Endothelial cell of umbilical vein (primary cell): Measurements from ENCODE around the gene TESK2. TPM values are rescaled to one million over a fixed set of nuclear protein-coding genes. Genes with fewer than 3 reads are reported as not detected.

Experiments used
- BruUV-seq: library from RNA; stranded (reverse); fragments of 400-500 nt; replicated peaks from 2 replicates; lab custom pipeline; 2021; lab: Mats Ljungman, UMichigan
- CTCF ChIA-PET: fragments of 300-600, 350-600 bp; sonication (Branson Sonifier 250); formaldehyde crosslinking; loops from one replicate; lab custom pipeline; 2021; ENCODE audit warnings: antibody characterized with exemption, inconsistent platforms; lab: Charles Lee
- POLR2A ChIA-PET: fragments of 300-600, 350-600 bp; sonication (Branson Sonifier 250); formaldehyde crosslinking; loops from one replicate; lab custom pipeline; 2021; ENCODE audit warnings: antibody characterized with exemption, inconsistent platforms; lab: Charles Lee
- DNase-seq: peaks from one replicate; pipeline ENCODE4 v3.0.0-alpha.2; 2011; ENCODE audit warnings: low read depth, low spot score
- FAIRE-seq: peaks from 2 replicates; lab custom pipeline; 2011; peaks lifted over from hg19 to GRCh38; lab: Jason Lieb, UNC
- H2AFZ ChIP-seq: 2 replicates; pipeline ENCODE4 v1.6.0; 2012; ENCODE audit warnings: low read depth, low read length, control low read depth, inconsistent platforms
- H3K27ac ChIP-seq: 2 replicates; pipeline ENCODE4 v1.5.1; 2011; ENCODE audit warnings: low read depth, mild to moderate bottlenecking, control low read depth, low read length, moderate library complexity; ENCODE audit not compliant: insufficient read depth
- H3K27me3 ChIP-seq, 2 experiments: 2 replicates each; pipeline versions ENCODE4 v1.6.0 to v1.6.1; 2011; ENCODE audit warnings: low read length in 2 of 2, mixed read lengths in 1 of 2; ENCODE audit not compliant: control insufficient read depth in 2 of 2, insufficient read depth in 2 of 2
- H3K36me3 ChIP-seq, 2 experiments: 2 replicates in 1 of 2; 3 replicates in 1 of 2; pipeline ENCODE4 v1.5.1; 2011; ENCODE audit warnings: low read length in 2 of 2, mild to moderate bottlenecking in 1 of 2, moderate library complexity in 1 of 2; ENCODE audit not compliant: control insufficient read depth in 2 of 2, insufficient read depth in 2 of 2; ENCODE audit errors: extremely low read depth in 1 of 2
- H3K4me1 ChIP-seq: 3 replicates; pipeline ENCODE4 v1.5.1; 2011; ENCODE audit warnings: mild to moderate bottlenecking, low read length; ENCODE audit not compliant: control insufficient read depth, insufficient read depth; ENCODE audit errors: extremely low read depth
- H3K4me2 ChIP-seq: 2 replicates; pipeline ENCODE4 v1.6.1; 2011; ENCODE audit warnings: low read length, control low read depth, mixed read lengths; ENCODE audit not compliant: insufficient read depth
- H3K4me3 ChIP-seq, 3 experiments: fragments of 200-600 bp in 1 of 3; sonication (generic), shearing (Covaris generic) in 1 of 3; replicated peaks in 1 of 3; 2 replicates each; pipeline ENCODE4 v1.5.1; 2011 to 2016; ENCODE audit warnings: control low read depth in 3 of 3, low read length in 3 of 3, mild to moderate bottlenecking in 2 of 3, inconsistent platforms in 1 of 3, low read depth in 1 of 3, moderate library complexity in 1 of 3; ENCODE audit not compliant: insufficient read depth in 1 of 3
- H3K79me2 ChIP-seq: 2 replicates; pipeline ENCODE4 v1.6.0; 2012; ENCODE audit warnings: low read length, inconsistent platforms; ENCODE audit not compliant: control insufficient read depth, insufficient read depth
- H3K9ac ChIP-seq: replicated peaks from 2 replicates; pipeline ENCODE3; 2011; ENCODE audit warnings: low read length, control low read depth; ENCODE audit not compliant: insufficient read depth; ENCODE audit errors: extremely low read depth
- H3K9me1 ChIP-seq: replicated peaks from 3 replicates; pipeline ENCODE4 v1.6.0; 2011; ENCODE audit warnings: mild to moderate bottlenecking, low read length; ENCODE audit not compliant: control insufficient read depth, insufficient read depth; ENCODE audit errors: extremely low read depth
- H3K9me3 ChIP-seq: replicated peaks from 2 replicates; pipeline ENCODE4 v1.5.1; 2012; ENCODE audit warnings: low read length, inconsistent platforms; ENCODE audit not compliant: control insufficient read depth, insufficient read depth
- H4K20me1 ChIP-seq: replicated peaks from 2 replicates; pipeline ENCODE3; 2011; ENCODE audit warnings: mild to moderate bottlenecking, low read length; ENCODE audit not compliant: control insufficient read depth, insufficient read depth; ENCODE audit errors: extremely low read depth
- EZH2 ChIP-seq: IDR thresholded peaks from 2 replicates; pipeline ENCODE4 v1.6.1; 2012; ENCODE audit warnings: borderline replicate concordance, low read depth, mild to moderate bottlenecking, moderate library complexity, low read length, inconsistent platforms; ENCODE audit not compliant: severe bottlenecking
- FOS ChIP-seq: IDR thresholded peaks from 2 replicates; pipeline ENCODE4 v1.6.1; 2011; ENCODE audit warnings: mild to moderate bottlenecking, low read length, moderate library complexity, borderline replicate concordance; ENCODE audit not compliant: insufficient read depth
- GATA2 ChIP-seq: IDR thresholded peaks from 2 replicates; pipeline ENCODE4 v1.7.0; 2011; ENCODE audit warnings: low read depth, mild to moderate bottlenecking, moderate library complexity, mixed read lengths, low read length; ENCODE audit not compliant: insufficient read length, insufficient read depth
- JUN ChIP-seq: IDR thresholded peaks from 2 replicates; pipeline ENCODE4 v1.6.1; 2011; ENCODE audit warnings: borderline replicate concordance, low read depth; ENCODE audit not compliant: insufficient read length, insufficient read depth
- MAX ChIP-seq: IDR thresholded peaks from 2 replicates; pipeline ENCODE4 v1.6.1; 2011; ENCODE audit not compliant: insufficient read depth, insufficient read length
- MYC ChIP-seq: IDR thresholded peaks from one replicate; pipeline ENCODE4 v1.6.1; 2011; ENCODE audit warnings: mild to moderate bottlenecking, low read depth, low read length
- POLR2A ChIP-seq: IDR thresholded peaks from 2 replicates; pipeline ENCODE4 v1.6.1; 2012; ENCODE audit warnings: low read depth, mild to moderate bottlenecking, control low read depth, low read length
- POLR2AphosphoS5 ChIP-seq: IDR thresholded peaks from 2 replicates; pipeline ENCODE4 v1.6.1; 2012; ENCODE audit warnings: low read depth, mild to moderate bottlenecking, control low read depth, low read length, moderate library complexity; ENCODE audit not compliant: insufficient read depth
- dilution Hi-C: fragments of 300-500 bp; cut with MboI; formaldehyde crosslinking; loops from one replicate; pipeline ENCODE4 v1.15.0; 2019; ENCODE audit warnings: low sequenced_read_pairs; ENCODE audit not compliant: extremely low pct_ligation_motif_present
- intact Hi-C: fragments of 100-400 bp; cut with micrococcal nuclease; formaldehyde crosslinking; loops from one replicate; pipeline ENCODE4 v1.10.0; 2022
- polyA plus RNA-seq, 4 experiments: library from polyadenylated mRNA; depleted of rRNA in 3 of 4; stranded (reverse) in 3 of 4; unstranded in 1 of 4; fragments of >200 nt; gene quantifications; 2 replicates each; pipeline versions ENCODE4 v1.2.1 to v1.2.3, GENCODE V29; 2011 to 2012; ENCODE audit warnings: missing spikeins in 1 of 4
- total RNA-seq: library from RNA; stranded (reverse); gene quantifications from 2 replicates; pipeline ENCODE4 v1.2.3, GENCODE V29; 2021
- TF ChIP-seq, protein P1 (sequence below), 2 donors: IDR thresholded peaks; 1 replicate in 1 of 2; 2 replicates in 1 of 2; pipeline ENCODE4 v1.5.1; 2011; ENCODE audit warnings: low read length in 2 of 2, mild to moderate bottlenecking in 2 of 2, moderate library complexity in 2 of 2, control low read depth in 1 of 2, inconsistent platforms in 1 of 2, low read depth in 1 of 2; ENCODE audit not compliant: insufficient read depth in 1 of 2; ENCODE audit errors: extremely low read depth in 1 of 2

Gene TESK2
- total and polyA plus RNA-seq, 2 donors (not counting 3 experiments of a cell fraction or from before 2014, with no cell fraction given): 2.1 to 2.6 TPM

DNA sequence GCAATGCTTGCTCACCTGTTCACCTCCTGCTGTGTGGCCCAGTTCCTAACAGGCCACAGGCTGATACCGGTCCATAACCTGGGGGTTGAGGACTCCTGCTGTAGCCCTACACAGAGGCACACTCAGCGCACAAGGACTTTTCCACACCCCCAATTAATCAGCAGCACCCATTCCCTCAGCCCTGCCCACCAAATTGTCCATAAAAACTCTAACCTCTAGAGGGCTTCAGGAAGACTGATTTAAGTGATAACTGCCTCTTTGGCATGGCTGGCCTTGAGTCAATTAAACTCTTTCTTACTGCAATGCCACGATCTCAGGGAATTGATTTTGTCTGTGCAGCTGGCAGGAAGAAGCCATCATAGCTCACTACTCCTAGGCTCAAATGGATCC, 79.5 kb downstream of the TESK2 start:
- POLR2A ChIA-PET: no interaction called here
- dilution Hi-C loops: no loop called here
- no peak for FAIRE-seq

More for the DNA sequence above, 79.5 kb downstream of the TESK2 start:
- no peak overlapping the region for H3K4me2 ChIP-seq
- no peaks in the 10 kb centered on the region for H3K27me3 ChIP-seq
- H3K4me1 ChIP-seq: no peaks in the 10 kb centered on the region
- no peak for TF ChIP-seq POLR2AphosphoS5
- no peak for TF ChIP-seq FOS
- TF ChIP-seq POLR2A: no peak
- TF ChIP-seq EZH2: no peak
- no peak for TF ChIP-seq MAX
- TF ChIP-seq MYC: no peak
- TF ChIP-seq, protein P1, sequence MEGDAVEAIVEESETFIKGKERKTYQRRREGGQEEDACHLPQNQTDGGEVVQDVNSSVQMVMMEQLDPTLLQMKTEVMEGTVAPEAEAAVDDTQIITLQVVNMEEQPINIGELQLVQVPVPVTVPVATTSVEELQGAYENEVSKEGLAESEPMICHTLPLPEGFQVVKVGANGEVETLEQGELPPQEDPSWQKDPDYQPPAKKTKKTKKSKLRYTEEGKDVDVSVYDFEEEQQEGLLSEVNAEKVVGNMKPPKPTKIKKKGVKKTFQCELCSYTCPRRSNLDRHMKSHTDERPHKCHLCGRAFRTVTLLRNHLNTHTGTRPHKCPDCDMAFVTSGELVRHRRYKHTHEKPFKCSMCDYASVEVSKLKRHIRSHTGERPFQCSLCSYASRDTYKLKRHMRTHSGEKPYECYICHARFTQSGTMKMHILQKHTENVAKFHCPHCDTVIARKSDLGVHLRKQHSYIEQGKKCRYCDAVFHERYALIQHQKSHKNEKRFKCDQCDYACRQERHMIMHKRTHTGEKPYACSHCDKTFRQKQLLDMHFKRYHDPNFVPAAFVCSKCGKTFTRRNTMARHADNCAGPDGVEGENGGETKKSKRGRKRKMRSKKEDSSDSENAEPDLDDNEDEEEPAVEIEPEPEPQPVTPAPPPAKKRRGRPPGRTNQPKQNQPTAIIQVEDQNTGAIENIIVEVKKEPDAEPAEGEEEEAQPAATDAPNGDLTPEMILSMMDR (IDR thresholded peaks at IDR 0.05; ENCODE audit: extremely low read depth in 1 of 2, insufficient read depth in 1 of 2, low read depth in 1 of 2, low read length in 2 of 2): no peak
- no peak for TF ChIP-seq JUN
- no peak for TF ChIP-seq GATA2
- no peaks in the 10 kb centered on the region for H3K9me3 ChIP-seq
- CTCF ChIA-PET: no interaction called here
- H4K20me1 ChIP-seq: no peaks in the 10 kb centered on the region
- no peaks in the 10 kb centered on the region for H3K9me1 ChIP-seq
- H3K27ac ChIP-seq: no peak overlapping the region
- H3K79me2 ChIP-seq: no peaks in the 10 kb centered on the region
- no peaks in the 10 kb centered on the region for H3K36me3 ChIP-seq
- DNase-seq: no peak
- no TSS peak for BruUV-seq
- H2AFZ ChIP-seq: no peak overlapping the region
- no peak overlapping the region for H3K4me3 ChIP-seq
- intact Hi-C loops: no loop called here
- no peak overlapping the region for H3K9ac ChIP-seq
